Measurements from ENCODE around the gene MKX. TPM values are rescaled to one million over a fixed set of nuclear protein-coding genes. Genes with fewer than 3 reads are reported as not detected.

The MKX gene
- total and polyA plus RNA-seq, 9 of the 15 experiments (the other 6 are each of a cell fraction or from before 2014, with no cell fraction given) = 0.07 TPM; not detected in 7

- FAIRE-seq = no peak
- no peak for ATAC-seq
- Histone ChIP-seq H3K27ac (ENCODE audit: extremely low read depth, low read depth, low read length) (no peak overlapping the region), H2AFZ (ENCODE audit: low read depth, low read length) (no peak overlapping the region), H3K9me3 (replicated peaks; ENCODE audit: control insufficient read depth, insufficient read depth, low read depth, low read length) (no peaks in the 10 kb centered on the region), H3K36me3 (ENCODE audit: control insufficient read depth, insufficient read depth, low read length) (no peaks in the 10 kb centered on the region), H4K20me1 (replicated peaks; ENCODE audit: control insufficient read depth, insufficient read depth, low read length) (no peaks in the 10 kb centered on the region; the same call in 1 of the 2 replicates), H3K27me3 (ENCODE audit: control insufficient read depth in 2 of 2, insufficient read depth in 2 of 2, low read length in 2 of 2) (no peaks in the 10 kb centered on the region; a peak in 1 of 5 replicates), H3K4me2 (ENCODE audit: insufficient read depth, low read length) (no peak overlapping the region), H3K9me1 (ENCODE audit: control insufficient read depth, insufficient read depth, low read length) (no peaks in the 10 kb centered on the region), H3K79me2 (ENCODE audit: control insufficient read depth, insufficient read depth, low read length) (no peaks in the 10 kb centered on the region), H3K9ac (ENCODE audit: insufficient read depth in 1 of 2, low read depth in 2 of 2, low read length in 2 of 2) (no peak overlapping the region), H3K4me1 (replicated peaks in 1 of 2; ENCODE audit: control insufficient read depth in 2 of 2, insufficient read depth in 2 of 2, low read length in 2 of 2) (no peaks in the 10 kb centered on the region), H3K4me3 (no peak overlapping the region)
- in situ Hi-C loops (cut with MboI) (no loop called here), intact Hi-C loops (cut with micrococcal nuclease) (no loop called here)
- POLR2A ChIA-PET = interaction anchor here (0.5 to 0.7 kb wide), 2 partner anchors 449 to 566 kb away, joined by 3 read pairs; no protein-coding TSS in a partner anchor
- WGBS (ENCODE audit: insufficient coverage, low coverage, missing lambda C conversion rate) = 3% methylated on average over 2 of the region's 2 CpGs
- DNase-seq (ENCODE audit: extremely low read depth in 1 of 4, low spot score in 3 of 4) = no peak
- BruUV-seq (replicated peaks) = no TSS peak
- CTCF ChIA-PET (ENCODE audit: low intra/inter-chr PET ratio) = no interaction called here
- TF ChIP-seq ZFP36 (IDR thresholded peaks at IDR 0.05; ENCODE audit: low read depth, low read length, partially characterized antibody) = no peak
- no peak for TF ChIP-seq ZNF639 (CRISPR knock-in tag; conservative IDR thresholded peaks at IDR 0.05 in 1 of 2, IDR thresholded peaks at IDR 0.05 in 1 of 2)
- no peak for TF ChIP-seq ZHX1 (conservative IDR thresholded peaks at IDR 0.05; ENCODE audit: low read length)
- TF ChIP-seq ARID4B (CRISPR knock-in tag; IDR thresholded peaks at IDR 0.05) = no peak
- no peak for TF ChIP-seq EWSR1 (IDR thresholded peaks at IDR 0.05; ENCODE audit: borderline replicate concordance, low read depth, partially characterized antibody)
- TF ChIP-seq RAD51 (IDR thresholded peaks at IDR 0.05; ENCODE audit: borderline replicate concordance, low read depth) = no peak
- TF ChIP-seq BRF2 (IDR thresholded peaks at IDR 0.05; ENCODE audit: borderline replicate concordance, insufficient read depth, insufficient read length) = no peak
These were observed 46.7 kb downstream of the MKX start for GRCh38 chr10:27698961-27699360.
